HepG2 (cell line): ENCODE data around the gene ATAD1. TPM values are rescaled to one million over a fixed set of nuclear protein-coding genes. Genes with fewer than 3 reads are reported as not detected.

Experiments used
- AHR ChIP-seq: IDR thresholded peaks from 2 replicates; pipeline ENCODE4 v1.6.1; 2018; ENCODE audit warnings: missing genetic modification reagents, missing compliant biosample characterization
- ARHGAP35 ChIP-seq: sonication (generic); formaldehyde crosslinking; IDR thresholded peaks from 2 replicates; pipeline ENCODE4 v1.9.0; 2022; ENCODE audit warnings: mild to moderate bottlenecking, inconsistent platforms, moderate library complexity, missing genetic modification reagents, borderline replicate concordance
- ARNT2 ChIP-seq: sonication (generic); formaldehyde crosslinking; IDR thresholded peaks from 2 replicates; pipeline ENCODE4 v1.8.0; 2022; ENCODE audit warnings: mild to moderate bottlenecking, low read depth, missing genetic modification reagents, moderate library complexity
- BATF2 ChIP-seq: sonication (generic); formaldehyde crosslinking; IDR thresholded peaks from 2 replicates; pipeline ENCODE4 v1.8.0; 2022; ENCODE audit warnings: mild to moderate bottlenecking, missing genetic modification reagents, moderate library complexity
- DRAP1 ChIP-seq: IDR thresholded peaks from 2 replicates; pipeline ENCODE4 v1.6.1; 2016; ENCODE audit warnings: missing genetic modification reagents, missing compliant biosample characterization
- EED ChIP-seq: sonication (generic); formaldehyde crosslinking; IDR thresholded peaks from 2 replicates; pipeline ENCODE4 v1.5.0; 2020; ENCODE audit warnings: mild to moderate bottlenecking, missing genetic modification reagents
- HINFP ChIP-seq: sonication (generic); formaldehyde crosslinking; IDR thresholded peaks from 2 replicates; pipeline ENCODE4 v1.4.0; 2020; ENCODE audit warnings: low read depth, mild to moderate bottlenecking, missing genetic modification reagents
- IRF2 ChIP-seq: IDR thresholded peaks from 2 replicates; pipeline ENCODE4 v1.6.1; 2018; ENCODE audit warnings: missing genetic modification reagents, missing compliant biosample characterization
- ISL2 ChIP-seq: sonication (generic); formaldehyde crosslinking; IDR thresholded peaks from 2 replicates; pipeline ENCODE4 v1.5.0; 2020; ENCODE audit warnings: missing genetic modification reagents
- KDM5A ChIP-seq: fragments of 200-600 bp; sonication (generic); IDR thresholded peaks from 2 replicates; pipeline ENCODE4 v1.7.0; 2018; ENCODE audit warnings: antibody characterized with exemption, mild to moderate bottlenecking, low read length, borderline replicate concordance
- MED8 ChIP-seq: sonication (generic); formaldehyde crosslinking; IDR thresholded peaks from 2 replicates; pipeline ENCODE4 v1.8.1; 2023; ENCODE audit warnings: mild to moderate bottlenecking, missing genetic modification reagents; ENCODE audit not compliant: insufficient replicate concordance
- NFE2 ChIP-seq: sonication (generic); formaldehyde crosslinking; IDR thresholded peaks from 2 replicates; pipeline ENCODE4 v1.4.0; 2020; ENCODE audit warnings: missing genetic modification reagents
- POLR2AphosphoS2 ChIP-seq: IDR thresholded peaks from 2 replicates; pipeline ENCODE4 v1.6.1; 2011; ENCODE audit warnings: low read depth, low read length, improper control_type of control experiment
- REL ChIP-seq: sonication (generic); formaldehyde crosslinking; conservative IDR thresholded peaks from 2 replicates; pipeline ENCODE4 v1.8.0; 2022; ENCODE audit warnings: mild to moderate bottlenecking, missing genetic modification reagents, moderate library complexity
- SIN3B ChIP-seq: fragments of 150-350 bp; IDR thresholded peaks from 2 replicates; pipeline ENCODE4 v1.6.1; 2014; ENCODE audit warnings: low read length
- SP1 ChIP-seq, 2 experiments: fragments of 450-650 bp in 1 of 2; sonication (generic) in 1 of 2; formaldehyde crosslinking in 1 of 2; IDR thresholded peaks; 2 replicates each; pipeline versions ENCODE4 v1.4.0 to v1.6.1; 2016 to 2020; ENCODE audit warnings: missing genetic modification reagents in 1 of 2
- STAG1 ChIP-seq: sonication (generic); formaldehyde crosslinking; IDR thresholded peaks from 2 replicates; pipeline ENCODE4 v1.4.0; 2020; ENCODE audit warnings: missing genetic modification reagents
- ZFP36L1 ChIP-seq: sonication (generic); formaldehyde crosslinking; IDR thresholded peaks from 2 replicates; pipeline ENCODE4 v1.8.0; 2022; ENCODE audit warnings: mild to moderate bottlenecking, missing genetic modification reagents, moderate library complexity
- ZNF234 ChIP-seq: sonication (generic); formaldehyde crosslinking; conservative IDR thresholded peaks from 2 replicates; pipeline ENCODE4 v1.5.1; 2020; ENCODE audit warnings: mild to moderate bottlenecking, missing genetic modification reagents
- ZNF510 ChIP-seq: sonication (generic); formaldehyde crosslinking; IDR thresholded peaks from 2 replicates; pipeline ENCODE4 v1.4.0; 2020; ENCODE audit warnings: low read depth, mild to moderate bottlenecking, missing genetic modification reagents
- ZNF512B ChIP-seq: sonication (generic); formaldehyde crosslinking; IDR thresholded peaks from 2 replicates; pipeline ENCODE4 v1.5.1; 2020; ENCODE audit warnings: missing genetic modification reagents, mild to moderate bottlenecking, borderline replicate concordance
- ZNF589 ChIP-seq: sonication (generic); formaldehyde crosslinking; conservative IDR thresholded peaks from 2 replicates; pipeline ENCODE4 v1.8.0; 2022; ENCODE audit warnings: mild to moderate bottlenecking, moderate library complexity, missing genetic modification reagents
- ZNF782 ChIP-seq: sonication (generic); formaldehyde crosslinking; IDR thresholded peaks from 2 replicates; pipeline ENCODE4 v1.4.0; 2020; ENCODE audit warnings: missing genetic modification reagents, mild to moderate bottlenecking, borderline replicate concordance
- ZNF883 ChIP-seq: sonication (generic); formaldehyde crosslinking; IDR thresholded peaks from 2 replicates; pipeline ENCODE4 v1.5.1; 2020; ENCODE audit warnings: mild to moderate bottlenecking, missing genetic modification reagents; ENCODE audit errors: not compliant biosample characterization
- polyA plus RNA-seq, 8 experiments: library from polyadenylated mRNA; depleted of rRNA in 3 of 8; stranded (reverse) in 7 of 8; unstranded in 1 of 8; fragments of >200 nt; fragmentation: Illumina TruSeq in 4 of 8; extraction: Trizol in 4 of 8; gene quantifications; 2 replicates each; pipeline versions ENCODE4 v1.2.1 to v1.2.3, GENCODE V29; 2011 to 2016; ENCODE audit warnings: low read depth in 4 of 8, missing spikeins in 1 of 8, mixed read lengths in 1 of 8; ENCODE audit not compliant: insufficient read depth in 1 of 8
- total RNA-seq, 5 experiments: library from RNA; depleted of rRNA; stranded (reverse); fragments of >200 nt; fragmentation: Illumina TruSeq; extraction: Trizol; gene quantifications; 2 replicates each; pipeline ENCODE4 v1.2.3, GENCODE V29; 2016; ENCODE audit warnings: low read depth in 1 of 5

The ATAD1 gene
- total and polyA plus RNA-seq, 2 of the 13 experiments (the other 11 are each of a cell fraction or from before 2014, with no cell fraction given): 14.9 to 28.2 TPM

GRCh38 chr10:87863053-87863943 is 45.3 kb upstream of the ATAD1 start, which contains the start of the genes KLLN and PTEN (continued):
- TF ChIP-seq HINFP (peak; percentile 61; the same call in 1 of the 2 replicates), POLR2AphosphoS2 (no peak), SIN3B (no peak; the same call in 1 of the 2 replicates), ZNF782 (CRISPR knock-in tag) (peak; percentile 82; the same call in 1 of the 2 replicates), ZNF234 (CRISPR knock-in tag) (no peak), KDM5A (no peak), IRF2 (CRISPR knock-in tag) (peak; percentile 90), DRAP1 (CRISPR knock-in tag) (peak; percentile 77), ARNT2 (CRISPR knock-in tag) (peak; percentile 5; the same call in 1 of the 2 replicates), STAG1 (CRISPR knock-in tag) (no peak), REL (no peak), ARHGAP35 (0 out of 2 replicates have a peak, but pooled peaks have one; percentile 80), ISL2 (CRISPR knock-in tag) (0 out of 2 replicates have a peak, but pooled peaks have one; percentile 72), SP1 (IDR thresholded peaks at IDR 0.05) (no peak), SP1 (CRISPR knock-in tag; IDR thresholded peaks at IDR 0.05) (peak; percentile 94), ZNF512B (no peak), NFE2 (no peak), ZFP36L1 (peak; percentile 71; the same call in 1 of the 2 replicates), MED8 (CRISPR knock-in tag) (peak; percentile 78), AHR (CRISPR knock-in tag) (no peak), ZNF589 (CRISPR knock-in tag) (peak; percentile 76; the same call in 1 of the 2 replicates), EED (peak; percentile 84; the same call in 1 of the 2 replicates), ZNF883 (CRISPR knock-in tag) (no peak), ZNF510 (no peak), BATF2 (CRISPR knock-in tag) (peak; percentile 56; the same call in 1 of the 2 replicates)
